GM19328 (cell line): ENCODE measurements around the gene MED9.

Experiments
- ATAC-seq: cut with Tn5 transposase; IDR thresholded peaks from one replicate; pipeline ENCODE4 v1.9.1; 2021; ENCODE audit warnings: mild to moderate bottlenecking, moderate library complexity; ENCODE audit not compliant: unreplicated experiment

MED9 gene

DNA sequence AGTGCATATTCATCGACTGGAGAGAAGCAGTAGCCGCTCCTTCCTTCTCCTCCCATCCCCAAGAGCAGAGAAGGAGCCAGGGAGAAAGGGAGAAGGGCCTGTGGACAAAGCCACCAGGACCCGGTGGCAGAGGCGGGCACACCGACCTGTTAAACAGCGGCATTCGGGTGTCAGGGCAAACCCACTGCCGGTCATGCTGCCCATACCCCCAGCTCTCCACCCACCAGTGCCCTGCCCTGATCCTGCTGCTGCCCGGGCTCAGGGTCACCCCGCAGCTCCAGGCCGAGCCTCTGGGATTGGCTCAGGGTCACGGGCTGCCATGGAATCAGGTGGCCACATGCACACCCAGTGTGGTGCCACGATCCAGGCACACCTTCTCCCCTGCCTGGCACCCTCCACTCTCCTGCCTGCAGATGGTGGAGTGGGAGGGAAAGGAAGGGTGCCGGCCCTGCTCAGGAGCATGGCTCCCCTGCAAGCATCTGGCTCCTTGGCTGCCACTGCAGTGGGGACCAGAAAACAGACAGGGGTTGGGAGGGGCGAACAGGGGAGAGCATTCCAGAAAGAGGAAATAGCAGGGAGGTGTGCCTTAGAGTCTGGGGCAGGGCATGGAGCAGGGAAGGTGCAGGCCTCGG, 37.7 kb downstream of the MED9 start:
- no peak for ATAC-seq

GRCh38 chr17:17514993-17515933, 38.5 kb downstream of the MED9 start:
- no peak for ATAC-seq

- no peak for ATAC-seq
Measured at GRCh38 chr17:17515934-17516930, 39.4 kb downstream of the MED9 start.

- no peak for ATAC-seq
Measured at GRCh38 chr17:17516941-17517720, 40.3 kb downstream of the MED9 start.

GRCh38 chr17:17518014-17518413, 41.2 kb downstream of the MED9 start:
- ATAC-seq: no peak

GRCh38 chr17:17518951-17519350, 42.2 kb downstream of the MED9 start:
- no peak for ATAC-seq

GRCh38 chr17:17519886-17520285, 43.1 kb downstream of the MED9 start:
- ATAC-seq: no peak

DNA sequence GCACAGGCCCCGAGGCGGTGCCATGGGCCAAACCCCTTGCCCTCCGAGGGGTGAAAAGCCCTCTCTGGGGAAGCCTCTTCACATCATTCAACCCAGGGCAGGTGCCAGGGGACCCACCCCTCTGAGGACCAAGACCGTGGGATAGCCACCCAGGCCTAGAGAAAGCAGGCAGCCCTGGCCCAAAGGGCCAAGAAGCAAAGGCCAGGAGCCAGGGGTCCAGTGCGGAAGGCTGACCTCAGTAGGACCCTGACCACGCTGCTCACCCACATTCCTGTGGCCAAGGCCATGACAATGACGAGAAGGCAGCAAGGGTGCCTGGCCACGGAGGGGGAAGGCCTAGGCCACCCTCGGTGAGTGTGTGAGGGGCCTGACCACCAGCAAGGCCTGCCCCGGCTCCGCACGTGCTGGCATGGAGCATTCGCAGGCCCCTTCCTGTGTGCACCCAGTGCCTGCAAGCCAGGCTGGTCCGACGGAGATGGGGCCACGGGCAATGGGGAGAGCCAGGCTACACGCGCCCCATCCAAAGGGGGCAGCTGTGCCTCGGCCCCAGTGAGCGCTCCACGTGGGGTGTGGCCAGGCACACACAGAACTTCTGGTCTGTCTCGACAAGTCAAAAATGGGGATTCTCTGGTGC, 43.9 kb downstream of the MED9 start:
- ATAC-seq: no peak

DNA sequence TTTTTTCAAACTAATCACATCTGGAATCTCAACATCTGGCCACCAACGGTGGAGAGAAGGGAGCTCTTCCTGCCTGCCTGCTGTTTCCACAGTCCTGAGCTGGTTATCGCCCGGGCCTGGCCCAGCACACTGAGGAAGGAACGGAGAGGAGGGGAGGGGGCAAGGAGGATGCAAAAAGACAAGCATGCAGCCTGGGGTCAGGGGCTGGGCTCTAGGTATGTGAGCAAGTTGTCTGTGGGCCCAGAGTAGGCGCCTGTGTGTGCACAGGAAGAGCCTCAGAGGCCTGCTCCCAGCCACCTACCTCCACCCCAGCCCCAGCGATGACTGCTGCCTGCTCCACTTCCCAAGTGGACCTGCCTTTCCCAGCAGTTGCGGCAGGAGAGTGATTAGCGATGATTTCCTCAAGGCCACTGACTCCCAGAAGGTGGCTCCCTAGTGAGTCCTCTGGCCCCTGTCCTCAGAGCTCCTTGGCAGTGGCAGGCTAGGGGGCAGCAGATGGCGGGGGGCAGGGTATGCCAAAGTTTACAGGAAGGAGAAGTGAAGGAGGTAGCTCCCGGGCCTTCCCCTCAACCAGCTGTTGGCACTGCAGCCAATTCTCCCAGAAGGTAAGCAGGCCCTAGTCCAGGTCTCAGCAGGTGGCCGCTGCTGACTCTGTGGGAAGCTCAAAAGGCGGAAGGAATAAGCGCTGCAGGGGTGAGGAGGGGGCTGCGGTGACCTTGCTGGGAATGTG, 46.4 kb downstream of the MED9 start:
- no peak for ATAC-seq

DNA sequence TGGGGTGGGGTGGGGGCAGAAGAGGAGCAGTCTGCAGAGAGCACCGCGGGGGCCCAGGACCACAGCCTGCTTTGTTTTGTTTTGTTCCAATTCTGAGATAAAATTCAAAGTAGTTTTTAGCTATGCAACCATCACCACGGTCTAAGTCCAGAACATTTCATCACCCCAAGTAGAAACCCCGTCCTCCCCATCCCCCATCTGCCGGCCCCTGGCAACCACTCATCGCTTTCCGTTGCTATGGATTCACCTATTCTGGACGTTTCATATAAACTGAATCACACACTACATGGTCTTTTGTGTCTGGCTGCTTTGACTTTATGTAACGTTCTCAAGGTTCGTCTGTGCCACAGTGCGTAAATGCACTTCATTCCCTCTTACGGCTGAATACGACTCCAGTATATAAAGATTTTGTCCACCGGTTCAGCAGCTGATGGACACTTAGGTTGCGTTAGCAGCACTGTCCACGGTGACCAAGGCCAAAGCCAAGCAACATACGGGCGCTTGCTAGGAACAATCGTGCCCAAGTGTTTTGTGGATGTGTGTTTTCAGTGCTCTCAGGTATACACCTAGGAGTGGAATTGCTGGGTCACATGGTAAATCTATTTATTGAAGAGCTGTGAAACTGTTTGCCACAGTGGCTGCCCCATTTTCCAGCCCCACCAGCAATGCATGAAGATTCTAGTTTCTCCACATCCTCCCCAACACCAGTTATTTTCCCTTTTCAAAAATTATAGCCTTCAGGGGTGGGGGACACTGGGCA, 47.1 kb downstream of the MED9 start:
- ATAC-seq: no peak

- no peak for ATAC-seq
Measured at GRCh38 chr17:17525311-17525710, 48.5 kb downstream of the MED9 start.

- ATAC-seq: no peak
Measured at GRCh38 chr17:17525956-17526355, 49.2 kb downstream of the MED9 start.

DNA sequence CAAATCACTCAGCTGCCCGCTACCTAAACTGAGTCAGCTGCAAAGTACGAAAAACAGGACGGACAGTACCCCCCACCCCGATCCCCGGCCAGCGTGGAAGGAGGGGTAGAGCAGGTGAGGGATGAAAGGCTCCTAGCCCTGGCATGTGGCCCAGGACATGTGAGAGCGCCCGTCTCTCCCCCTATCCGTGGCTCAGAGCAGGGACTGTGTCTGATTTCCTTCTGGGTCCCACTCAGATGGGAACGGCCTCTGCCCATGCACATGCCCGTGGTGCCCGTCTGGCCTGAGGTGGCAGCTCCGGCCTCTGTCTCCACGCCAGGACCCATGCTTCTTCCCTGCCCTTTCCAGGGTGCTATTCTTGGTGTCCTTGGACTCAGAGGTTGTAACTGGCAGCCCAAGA, 49.6 kb downstream of the MED9 start:
- ATAC-seq: no peak

DNA sequence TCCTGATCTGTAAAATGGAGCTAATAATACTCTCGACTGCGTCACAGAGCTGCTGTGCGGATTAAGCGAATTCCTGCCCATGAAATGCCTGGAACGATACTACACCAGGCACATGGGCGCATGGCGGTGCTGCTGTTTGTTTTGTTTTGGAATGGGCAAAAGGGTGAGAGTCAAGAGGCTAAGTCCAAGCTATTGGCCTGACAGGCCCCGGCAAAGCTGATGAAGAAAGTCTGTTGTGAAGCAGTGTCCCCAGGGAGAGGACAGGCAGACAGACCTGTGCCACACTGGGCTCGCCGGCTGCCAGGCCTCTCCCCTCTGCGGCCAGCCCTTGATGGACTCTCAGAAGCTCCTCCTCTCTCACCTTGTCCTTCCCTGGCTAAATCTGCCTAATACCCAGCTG, 50.7 kb downstream of the MED9 start:
- ATAC-seq: no peak

DNA sequence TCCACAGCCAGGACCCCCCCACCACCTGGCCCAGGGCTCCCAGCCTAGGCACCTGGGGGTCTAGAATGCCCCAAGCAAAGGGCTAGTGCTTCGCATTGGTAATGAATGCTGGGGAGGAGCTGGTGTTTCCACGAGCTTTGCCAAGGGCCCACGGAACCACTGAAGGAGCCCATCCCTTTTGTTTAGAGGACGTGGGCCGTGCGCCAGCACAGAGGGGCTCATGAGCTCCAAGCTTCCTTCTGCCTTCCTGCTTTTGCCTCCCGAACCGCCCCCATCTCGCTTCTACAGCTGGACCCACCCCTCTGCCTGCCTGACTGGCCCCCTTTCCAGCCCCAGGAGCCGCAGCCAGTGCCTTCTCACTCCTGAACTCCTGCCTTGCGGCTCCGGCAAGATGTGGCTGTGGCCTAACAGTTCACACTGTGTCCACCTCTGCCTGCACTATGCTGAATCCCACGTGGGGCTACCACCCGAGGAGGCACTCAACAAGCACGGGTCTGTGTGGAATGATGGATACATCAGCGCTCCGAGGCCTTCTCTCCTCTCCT, 51.2 kb downstream of the MED9 start:
- no peak for ATAC-seq

- ATAC-seq: no peak
Measured at GRCh38 chr17:17528696-17529652, 52.2 kb downstream of the MED9 start.

GRCh38 chr17:17531156-17531555, 54.4 kb downstream of the MED9 start:
- no peak for ATAC-seq
